Stimulated activated CD4-positive, alpha-beta T cell treated with anti-CD3 and anti-CD28 coated beads, Interleukin-4, amount 100 ng/mL, for 4 hours (primary cell): ENCODE measurements around the gene PCDH12.

Source experiments
- DNase-seq, 2 experiments: peaks; one replicate each; pipeline ENCODE4 v3.0.0-alpha.2; 2020

Gene PCDH12

DNA sequence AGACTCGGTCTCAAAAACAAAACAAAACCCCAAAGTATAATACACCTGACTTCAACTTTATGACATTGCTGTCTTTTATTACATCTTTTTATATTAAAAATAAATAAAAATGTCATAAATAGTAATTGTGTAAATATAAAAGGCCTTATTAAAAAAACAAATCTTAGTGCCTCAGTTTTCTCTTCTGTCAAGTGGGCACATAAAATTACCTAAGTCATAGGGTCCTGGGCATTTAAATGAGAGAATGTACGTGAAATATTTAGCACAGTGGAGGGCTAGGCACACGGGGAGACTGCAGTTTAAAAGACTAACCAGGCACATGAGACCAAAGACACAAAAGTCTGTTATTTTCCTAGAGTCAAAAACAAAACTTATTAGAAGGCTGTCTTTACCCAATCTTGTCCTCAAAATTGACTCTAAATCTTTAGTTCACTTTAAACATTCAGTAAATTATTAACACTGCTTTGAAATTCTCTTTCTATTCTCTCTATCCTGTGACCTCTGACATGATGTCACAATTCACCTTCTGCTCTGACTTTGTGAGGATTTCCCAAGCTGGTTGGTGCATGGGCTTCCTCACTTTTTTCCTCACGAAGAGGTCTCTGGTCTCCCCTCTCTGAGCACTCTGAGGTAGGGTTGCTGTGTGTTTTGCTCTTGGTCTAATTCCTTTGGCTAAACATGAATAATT lies 8.4 kb upstream of the PCDH12 start:
- no peak for DNase-seq

DNA sequence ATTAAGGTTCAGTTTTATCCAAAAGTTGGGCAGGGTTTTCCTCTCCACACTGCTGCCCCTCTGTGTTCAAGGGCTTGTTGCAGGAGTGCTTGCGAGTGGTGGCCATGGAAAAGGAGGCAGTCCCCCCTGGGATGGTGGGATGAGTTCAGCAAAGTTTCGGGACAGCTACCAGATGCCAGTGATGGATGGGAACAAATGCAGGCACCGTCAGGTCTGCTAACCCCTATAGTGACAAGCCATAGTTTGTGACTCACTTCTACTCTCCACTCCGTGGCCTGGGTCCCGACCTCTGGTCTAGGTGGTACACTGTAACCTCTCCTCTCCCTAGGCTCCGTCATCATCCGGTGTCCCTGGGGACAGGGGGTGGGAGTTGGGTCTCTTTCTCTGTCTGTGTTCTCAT lies 7.1 kb upstream of the PCDH12 start:
- DNase-seq, result no peak

DNA sequence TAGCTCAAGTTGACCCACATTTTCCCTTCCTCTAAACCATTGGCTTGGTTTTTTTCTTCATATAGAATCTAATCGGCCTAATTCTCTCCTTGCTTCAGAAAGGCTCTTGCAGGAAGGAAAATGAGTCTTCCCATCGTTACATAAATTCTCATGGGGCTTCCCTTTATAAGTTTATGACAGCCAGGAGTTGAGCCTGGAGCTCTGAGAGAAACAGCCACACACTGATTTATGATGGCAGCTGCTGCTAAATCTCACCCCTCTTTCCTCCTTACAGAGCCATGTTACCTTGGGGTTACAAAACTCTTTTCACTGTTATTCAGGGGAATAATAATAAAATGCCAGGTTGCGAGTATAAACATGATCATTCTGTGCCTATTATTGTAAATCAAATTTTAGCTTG lies 5.7 kb upstream of the PCDH12 start:
- no peak for DNase-seq

DNA sequence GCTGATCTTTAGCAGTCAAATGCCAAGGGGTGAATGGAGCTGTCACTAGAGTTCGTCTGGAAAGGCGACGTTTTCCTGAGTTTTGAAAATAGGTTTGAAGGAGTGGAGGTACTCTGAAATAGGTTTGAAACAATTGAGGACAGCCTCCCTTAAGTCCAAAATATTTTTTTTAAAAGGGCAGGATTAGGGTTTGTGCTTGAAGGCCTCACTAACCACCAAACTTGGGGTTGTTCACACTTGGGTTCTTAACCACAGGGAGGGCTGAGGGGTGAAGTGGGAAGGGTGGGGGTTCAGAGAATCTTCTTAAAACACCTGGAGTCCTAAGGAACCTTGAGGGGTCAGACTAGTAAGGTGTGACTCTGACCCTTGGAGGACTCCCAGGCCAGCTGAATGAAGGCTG lies 3.5 kb upstream of the PCDH12 start:
- no peak for DNase-seq

DNA sequence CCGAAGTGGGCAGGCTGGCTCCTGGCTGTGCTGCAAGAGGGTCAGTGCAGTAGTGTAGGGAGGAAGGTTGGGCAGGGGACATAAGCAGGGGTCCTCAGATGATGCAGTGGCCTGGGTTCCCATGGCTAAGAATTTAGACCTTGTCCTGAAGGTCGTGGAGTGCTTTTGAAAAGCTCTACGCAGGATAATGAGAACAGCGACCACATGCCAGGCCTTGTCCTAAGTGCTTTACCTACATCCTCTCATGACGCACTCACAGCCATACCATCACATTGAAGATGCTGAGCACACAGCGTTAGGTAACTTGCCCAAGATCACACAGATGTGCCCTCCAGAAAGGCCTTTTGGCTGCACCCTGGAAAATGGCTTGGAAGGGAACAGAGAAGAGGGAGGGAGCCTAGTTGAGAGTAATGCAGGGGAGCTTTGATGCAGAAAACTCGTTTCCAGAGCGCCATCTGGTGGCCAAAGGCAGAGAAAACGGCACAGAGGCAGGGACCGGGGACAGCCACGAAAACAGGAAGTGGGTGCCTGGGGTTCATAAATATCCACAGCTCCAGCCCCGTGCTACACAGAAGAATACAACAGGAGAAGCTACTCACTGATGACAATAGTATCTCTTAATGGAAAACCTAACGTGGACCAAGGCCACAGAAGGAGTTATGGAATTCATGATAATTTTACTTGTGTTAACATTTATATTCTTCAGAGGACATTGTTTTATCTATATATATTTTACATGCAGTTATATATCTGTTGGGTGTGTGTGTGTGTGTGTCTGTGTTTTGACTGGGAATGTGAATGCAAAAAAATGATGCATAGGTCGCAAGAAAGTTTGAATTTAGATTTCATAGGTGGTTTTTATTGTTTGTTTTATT lies 2.7 kb upstream of the PCDH12 start:
- peak; percentile 82 for DNase-seq

DNA sequence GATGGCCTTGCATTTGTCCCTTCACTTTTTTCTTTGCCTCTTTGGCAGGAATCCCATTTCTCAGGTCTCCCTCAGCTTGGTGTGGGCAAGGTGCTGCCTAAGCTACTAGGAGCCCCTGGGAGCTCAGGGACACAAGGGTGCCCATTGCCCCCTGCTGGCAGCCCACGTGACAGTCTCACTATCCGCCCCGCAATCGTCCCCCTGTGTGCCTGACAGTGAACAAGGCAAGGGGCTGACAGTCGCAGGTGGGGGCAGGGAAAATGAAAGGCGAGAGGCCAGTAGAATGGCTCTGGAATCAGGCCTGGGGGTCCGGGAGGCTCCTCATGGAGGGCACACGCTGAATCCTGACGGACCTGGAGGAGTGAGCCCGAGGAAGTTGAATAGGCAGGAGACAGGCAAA lies 2.0 kb upstream of the PCDH12 start:
- no peak for DNase-seq

DNA sequence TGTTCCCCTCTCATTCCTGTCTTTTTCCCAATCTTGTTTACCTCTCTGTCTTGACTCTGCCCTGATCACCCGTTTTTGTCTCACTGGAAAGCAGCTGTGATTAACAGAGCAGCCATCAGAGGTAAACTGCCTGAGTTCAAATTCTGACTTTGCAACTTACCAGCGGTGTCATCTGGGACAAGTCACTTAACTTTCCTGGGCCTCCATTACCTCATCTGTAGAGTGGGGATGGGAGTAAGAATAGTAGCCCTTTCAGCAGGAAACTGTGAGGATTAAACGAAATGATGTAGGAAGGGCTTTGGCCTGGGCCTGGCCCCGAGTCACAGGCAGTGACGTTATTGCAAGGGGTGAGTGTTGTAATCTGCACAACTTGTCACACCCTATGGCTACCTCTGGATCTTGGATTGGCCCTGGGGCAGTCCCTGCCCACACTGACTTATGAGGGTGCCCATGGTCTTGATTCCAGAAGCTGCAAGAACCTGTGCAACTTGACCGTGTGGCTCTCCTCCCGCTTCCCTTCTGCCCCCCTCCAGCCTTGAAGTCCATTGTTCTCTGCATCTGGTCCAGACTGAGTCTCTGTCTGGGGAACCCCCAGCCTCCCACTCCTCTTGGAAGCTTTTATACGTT lies 657 bp upstream of the PCDH12 start:
- DNase-seq, result no peak

DNA sequence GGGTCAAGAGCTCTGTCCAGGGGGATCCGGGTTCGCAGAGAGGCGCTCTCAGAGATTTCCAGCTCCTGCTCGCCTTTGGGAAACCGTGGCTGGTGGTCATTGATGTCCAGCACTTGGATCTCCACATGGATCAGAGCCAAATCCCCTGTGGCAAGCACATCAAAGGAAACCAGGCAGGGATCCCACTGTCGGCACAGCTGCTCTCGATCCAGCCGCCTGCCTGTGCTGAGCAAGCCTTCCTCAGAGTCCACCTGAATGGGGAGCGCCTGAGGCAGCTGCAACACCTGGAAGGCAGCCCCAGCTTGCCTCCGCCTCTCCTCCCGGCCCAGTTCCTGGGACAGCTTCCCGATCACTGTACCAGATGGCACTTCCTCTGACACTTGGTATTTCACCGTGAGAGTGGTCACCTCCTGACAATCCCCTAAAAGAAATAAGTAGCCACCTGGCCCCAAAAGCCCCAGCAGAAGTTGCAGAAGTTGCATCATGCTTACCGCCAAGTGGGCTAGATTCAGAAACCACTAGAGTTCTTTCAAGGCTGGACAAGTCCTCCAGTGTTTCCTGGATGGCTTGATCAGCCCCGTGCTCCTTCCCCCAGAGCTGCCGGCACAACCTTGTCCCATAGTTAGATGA lies 520 bp downstream of the PCDH12 start:
- DNase-seq, result no peak

DNA sequence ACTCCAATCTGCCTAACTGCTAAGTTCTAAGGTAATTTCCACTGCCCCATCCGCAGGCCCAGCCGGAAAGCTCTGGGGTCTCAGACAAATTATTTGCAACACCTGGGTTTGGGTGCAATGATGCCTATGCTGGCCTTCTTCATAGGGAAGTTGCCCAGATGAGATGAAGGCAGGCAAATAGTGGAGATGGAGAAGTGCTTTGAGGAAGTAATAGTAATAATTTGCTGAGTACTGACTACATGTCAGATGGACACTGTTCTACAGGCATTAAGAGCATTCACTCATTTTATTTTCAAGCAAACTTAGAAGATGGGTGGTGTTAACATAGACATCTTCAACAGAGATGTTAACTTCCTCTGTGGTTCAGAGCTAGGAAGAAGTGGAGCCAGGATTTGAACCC lies 3.8 kb downstream of the PCDH12 start:
- DNase-seq, result no peak

DNA sequence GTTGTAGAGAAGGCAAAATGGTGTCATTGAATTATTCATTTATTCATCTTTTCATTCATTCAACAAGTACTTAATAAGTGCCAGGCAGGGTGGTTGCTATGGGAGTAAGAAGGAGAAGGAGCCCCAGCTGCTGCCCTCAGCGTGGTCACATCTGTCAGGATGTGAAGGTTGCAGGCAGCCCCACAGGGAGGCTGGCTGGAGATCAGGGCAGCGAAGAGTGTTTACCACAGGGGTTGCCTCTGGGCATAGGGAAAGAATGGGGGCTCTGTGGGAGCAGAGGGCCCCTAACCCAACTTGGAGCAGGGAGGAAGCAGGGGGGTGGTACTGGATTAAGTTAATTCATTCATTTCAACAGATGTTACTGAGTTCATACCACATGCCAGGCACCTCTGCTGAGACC lies 6.0 kb downstream of the PCDH12 start:
- DNase-seq, result no peak

DNA sequence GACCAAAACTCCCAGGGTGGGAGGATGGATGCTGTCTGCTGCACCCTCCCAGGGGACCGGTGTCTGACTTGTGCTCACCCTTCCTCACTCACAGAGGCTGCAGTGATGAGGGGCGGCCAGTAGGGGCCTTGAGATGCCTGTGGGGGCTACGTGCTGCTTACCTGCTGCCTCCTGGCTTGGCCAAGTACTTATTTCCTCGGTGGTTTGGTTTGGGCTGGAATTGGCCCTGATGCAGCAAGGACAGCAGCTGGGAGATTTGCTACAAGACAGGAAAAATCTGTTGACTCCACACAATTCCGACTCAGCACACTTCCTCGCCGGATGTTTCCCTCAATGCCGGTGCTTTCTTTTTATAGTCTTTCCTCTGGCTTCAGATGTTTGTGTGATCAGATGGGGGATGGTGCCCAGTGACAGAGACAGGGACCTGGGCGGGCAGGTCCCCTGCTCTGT lies 6.6 kb downstream of the PCDH12 start:
- DNase-seq, result no peak

DNA sequence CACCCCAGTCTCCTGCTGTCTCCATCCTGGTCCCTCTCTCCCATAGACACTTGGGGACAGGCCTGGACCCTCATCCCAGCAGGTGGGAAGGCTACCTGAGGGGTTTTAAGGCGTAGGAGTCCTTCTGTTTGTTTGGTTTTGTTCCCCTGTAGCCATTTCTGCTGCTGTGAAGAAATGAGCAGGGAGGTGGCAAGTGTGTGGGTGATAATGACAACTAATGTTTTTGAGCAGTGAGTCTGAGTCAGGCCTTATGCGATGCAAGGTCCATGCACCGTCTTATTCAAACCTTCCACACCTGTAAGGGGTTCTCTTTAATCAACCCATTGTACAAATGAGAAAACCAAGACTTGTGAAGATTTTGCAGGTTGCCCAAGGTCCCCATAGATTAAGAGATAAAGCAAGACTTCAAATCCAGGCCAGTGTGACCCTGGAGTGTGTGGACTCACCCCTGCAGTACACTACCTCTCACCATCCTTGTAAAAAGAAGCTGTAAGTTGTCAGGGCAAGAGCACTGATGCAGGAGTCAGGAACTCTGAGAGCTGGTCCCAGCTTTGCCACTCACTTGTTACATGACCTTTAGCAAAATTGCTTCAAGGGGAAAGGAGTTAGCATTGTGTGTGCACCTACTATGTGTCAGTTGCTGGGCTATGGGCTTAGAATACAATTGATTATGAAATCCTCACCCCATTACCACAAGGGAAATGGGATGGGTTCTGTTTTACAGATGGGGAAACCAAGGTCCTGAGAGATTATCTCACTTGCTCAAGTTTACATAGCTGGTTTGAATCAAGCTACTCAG lies 7.6 kb downstream of the PCDH12 start:
- DNase-seq, result no peak

DNA sequence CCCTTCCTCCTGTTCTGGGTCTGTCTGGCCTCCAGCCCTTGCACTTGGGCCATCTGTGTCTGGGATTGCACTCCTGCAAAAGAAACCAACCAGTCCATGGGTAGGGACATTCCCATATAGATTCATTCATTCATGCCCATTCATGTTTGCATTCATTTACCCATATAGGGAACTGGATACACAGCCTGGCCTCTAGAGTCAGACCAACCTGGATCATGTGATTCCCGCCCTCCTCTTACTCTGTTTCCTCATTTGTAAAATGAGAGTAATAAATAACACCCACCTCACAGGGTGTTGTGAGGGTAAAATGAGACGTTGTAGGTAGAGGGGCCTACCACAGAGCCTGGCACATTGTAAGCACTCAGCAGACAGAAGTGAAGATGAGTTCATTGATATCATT lies 8.5 kb downstream of the PCDH12 start:
- no peak for DNase-seq

DNA sequence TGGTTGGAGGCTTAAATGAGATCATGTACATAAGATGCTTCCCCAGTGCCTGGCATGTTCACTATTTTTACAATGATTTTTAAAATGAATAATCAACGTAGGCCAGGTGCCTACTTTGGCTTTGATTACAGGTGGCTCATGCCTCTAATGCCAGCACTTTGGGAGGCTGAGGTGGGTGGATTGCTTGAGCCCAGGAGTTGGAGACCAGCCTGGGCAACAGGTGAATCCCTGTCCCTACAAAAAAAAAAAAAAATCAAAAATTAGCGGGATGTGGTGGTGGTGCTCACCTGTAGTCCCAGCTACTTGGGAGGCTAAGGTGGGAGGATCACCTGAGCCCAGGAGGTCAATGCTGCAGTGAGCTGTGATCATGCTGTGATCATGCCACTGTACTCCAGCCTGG lies 9.2 kb downstream of the PCDH12 start:
- DNase-seq, result no peak

DNA sequence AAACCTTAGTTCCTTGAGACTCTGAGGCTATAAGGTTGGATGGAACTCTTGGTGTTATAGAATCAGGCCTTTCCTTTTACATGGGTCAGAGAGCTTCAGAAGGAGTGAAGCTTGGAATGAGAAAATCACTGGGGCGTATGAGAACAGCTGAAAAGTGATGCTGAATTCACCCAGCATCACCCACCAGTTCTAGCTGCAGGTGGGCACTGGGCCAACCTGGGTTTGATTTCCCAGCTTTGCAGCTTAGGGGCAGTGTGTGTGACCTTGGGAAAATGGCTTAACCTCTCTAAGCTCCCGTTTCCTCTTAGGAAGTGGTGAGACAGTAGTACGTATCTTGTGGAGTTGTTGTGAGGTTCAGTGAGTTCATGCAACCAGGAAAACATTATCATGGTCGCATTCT lies 10.7 kb downstream of the PCDH12 start:
- no peak for DNase-seq

DNA sequence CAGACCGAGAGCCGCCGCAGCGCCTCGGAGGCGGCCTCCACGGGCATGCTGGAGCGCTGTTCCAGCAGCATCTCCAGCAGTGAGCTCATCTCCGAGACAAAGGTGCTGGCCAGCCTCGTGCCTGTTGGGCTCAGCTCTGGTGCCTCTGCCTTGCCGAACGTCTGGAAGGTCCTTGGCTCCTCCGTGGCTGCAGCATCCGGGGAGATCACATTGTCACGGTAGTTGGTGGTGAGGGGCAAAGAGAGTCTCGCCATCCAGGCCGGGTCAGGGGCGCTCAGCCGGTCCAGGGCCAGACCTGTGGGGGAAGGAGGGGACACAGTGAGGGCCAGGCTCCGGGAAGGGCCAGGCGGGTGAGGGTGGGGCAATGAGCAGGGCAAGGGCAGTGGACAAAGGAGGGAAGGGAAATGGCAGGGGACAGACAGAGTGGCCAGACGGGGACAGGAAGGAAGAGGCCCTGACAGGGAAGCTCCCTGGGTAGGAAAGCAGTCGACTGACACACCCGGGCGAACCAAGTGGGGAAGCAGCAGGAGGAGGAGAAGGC lies 12.4 kb downstream of the PCDH12 start:
- no peak for DNase-seq

DNA sequence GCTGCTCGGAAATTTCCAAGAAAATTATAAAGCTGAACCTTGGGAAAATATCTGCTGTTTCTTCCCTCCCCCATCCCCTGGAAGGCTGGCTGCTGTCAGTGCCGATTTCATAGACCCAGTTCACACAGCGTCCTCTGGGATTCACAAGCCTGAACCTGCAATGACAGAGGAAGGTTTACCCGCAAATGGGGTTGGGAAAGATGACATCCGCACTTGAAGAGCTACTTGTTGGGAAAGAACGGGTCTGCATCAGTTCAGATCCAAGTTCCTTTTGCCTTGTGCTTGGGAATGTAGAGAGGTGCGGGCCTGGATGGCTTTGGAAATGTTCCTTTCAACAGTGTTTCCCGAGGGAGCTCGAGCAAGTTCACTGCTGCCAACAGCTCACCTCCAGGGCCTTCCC lies 13.9 kb downstream of the PCDH12 start:
- DNase-seq, result no peak

DNA sequence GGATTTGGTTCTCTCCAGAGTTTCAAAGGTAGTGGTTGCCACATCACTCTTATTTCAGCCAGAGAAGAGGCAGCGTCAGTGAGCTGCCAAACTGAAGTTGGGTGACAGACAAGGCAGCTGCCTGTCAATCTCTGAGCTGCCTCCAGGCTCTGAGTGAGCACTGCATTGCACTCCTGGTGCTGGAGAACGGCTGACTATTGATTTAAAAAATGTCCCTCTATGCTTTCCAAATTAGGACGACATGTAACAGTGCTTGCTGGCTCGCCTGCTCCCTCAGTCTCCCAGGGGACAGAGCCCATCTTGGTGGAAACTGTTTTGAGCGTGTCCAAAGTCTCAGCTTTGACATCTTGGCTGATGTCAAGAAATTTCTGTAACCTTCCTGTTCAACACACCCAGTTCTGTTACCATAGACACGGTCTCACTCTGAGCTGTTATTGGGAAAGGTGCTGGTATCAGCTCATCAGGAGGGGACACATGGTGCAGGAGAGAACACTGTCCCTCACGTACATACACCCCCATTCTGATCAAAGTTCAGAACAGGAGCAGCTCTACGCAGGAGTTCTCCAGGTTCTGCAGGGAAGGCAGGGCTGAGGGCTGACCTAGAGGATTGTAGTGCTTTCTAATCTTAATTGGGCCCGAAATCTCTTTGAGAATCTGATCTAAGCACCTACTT lies 15.7 kb downstream of the PCDH12 start:
- DNase-seq, result no peak

DNA sequence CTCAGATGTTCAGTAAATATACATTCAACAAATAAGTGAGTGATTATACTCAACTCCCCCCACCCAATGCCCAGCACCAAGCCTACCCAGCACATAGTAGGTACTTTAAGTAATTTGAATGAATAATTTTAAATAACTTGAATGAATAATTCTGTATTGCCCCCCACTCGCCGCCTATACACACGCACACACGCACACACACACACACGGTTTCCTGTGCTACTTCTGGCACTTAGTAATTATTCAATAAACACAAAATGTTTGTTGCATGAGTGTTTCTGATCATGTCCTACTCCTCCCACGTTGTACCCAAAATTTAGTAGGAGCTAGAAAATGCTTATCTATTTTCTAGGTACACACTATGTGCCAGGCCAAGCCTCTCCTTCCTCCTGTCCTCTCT lies 16.2 kb downstream of the PCDH12 start:
- no peak for DNase-seq

DNA sequence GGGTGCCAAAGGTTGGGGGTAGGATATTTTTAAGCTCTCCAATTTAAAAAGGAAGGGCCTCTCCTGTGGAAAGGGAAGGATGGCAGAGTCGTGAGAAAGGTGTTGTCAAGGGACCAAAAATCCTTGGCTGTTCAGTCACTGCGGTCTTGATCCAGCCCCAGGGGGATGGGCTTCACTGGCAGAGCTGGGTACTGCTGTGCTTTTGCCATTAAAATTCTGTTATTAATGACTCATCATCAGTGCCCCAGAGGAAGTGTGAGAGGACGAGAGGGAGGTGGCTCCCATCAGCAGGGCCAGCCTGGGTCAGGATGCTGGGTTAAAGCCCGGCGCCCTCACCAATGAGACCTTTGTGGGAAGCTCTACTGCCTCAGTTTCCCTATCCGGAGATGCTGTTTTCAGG lies 16.7 kb downstream of the PCDH12 start:
- DNase-seq, result no peak

DNA sequence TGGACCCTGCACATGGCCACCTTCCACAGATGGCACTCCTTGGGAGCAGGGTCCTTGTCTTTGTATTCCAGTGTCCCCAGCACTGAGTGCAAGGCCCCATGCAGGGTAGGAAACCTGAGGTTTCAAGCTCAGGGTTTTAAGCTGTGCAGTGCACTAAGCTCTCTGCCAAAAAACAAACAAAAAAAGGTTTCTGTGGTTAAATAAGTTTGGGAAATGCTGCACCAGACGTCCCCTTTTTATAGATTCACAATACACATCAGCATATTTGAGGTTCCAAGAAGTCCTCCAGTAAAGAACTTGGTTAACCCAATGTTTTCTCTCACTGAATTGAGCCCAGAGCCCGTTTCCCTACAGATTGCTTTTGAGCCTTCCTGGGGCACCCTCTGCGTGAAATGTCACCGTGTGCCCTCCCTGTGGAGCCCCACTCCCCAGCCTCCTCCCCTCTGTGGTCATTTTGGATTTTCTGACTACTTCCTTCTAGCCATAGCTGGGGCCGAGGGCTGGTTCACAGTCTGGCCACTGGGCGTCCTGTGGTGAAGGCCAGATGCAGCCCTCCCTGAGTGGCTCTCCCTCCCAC lies 17.2 kb downstream of the PCDH12 start:
- no peak for DNase-seq
